Measurements from ENCODE around the gene MS4A6E.

Gene MS4A6E

DNA sequence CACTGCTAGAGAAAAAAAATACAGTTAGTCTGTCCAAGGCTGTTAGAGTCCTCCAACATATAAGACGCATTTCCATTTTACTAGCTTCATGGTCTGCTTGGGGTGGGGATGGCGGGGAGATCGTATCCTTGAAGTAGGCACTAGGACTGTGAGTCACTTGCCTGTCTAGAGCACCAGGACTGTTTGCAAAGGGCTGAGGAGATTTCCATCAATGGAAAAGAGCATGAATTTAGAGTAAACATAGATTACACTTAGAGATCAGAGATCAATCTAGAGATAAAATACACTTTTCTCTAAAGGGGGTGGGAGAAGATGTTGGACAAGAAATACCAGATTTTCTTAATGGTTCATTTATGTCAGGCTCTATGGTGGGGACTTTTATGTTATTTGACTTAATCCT is 49.5 kb downstream of the MS4A6E start:
- no peak for DNase-seq

DNA sequence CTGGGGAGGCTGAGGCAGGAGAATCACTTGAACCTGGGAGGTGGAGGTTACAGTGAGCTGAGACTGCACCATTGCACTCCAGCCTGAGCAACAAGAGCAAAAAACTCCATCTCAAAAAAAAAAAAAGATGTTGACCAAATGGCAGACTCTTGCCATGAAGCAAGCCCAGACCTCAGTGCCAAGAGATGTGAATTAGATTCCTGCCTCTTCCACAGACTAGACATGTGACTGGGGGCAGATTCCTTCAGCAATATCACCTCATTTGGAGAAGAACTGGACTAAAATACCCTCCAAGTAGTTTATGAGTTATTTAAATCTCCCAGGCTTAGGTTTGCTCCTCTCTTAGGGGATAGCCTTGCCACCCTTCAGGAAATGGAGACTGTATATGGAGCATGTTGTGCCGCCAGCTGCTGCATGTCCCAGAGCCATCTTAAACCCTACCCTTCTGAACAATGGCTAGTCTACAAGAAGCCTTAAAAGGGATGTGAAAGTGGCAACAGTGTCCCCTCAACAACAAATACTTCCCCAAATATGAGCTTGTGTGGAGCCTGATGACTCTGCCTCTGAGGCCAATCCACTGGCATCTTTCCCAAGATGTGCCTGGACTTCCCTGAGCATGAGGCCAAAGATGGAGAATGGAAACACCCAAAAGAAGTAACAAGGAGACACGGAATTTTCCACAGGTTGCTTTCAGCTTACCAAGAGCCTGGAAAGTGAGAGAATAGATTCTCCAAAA is 50.5 kb downstream of the MS4A6E start:
- DNase-seq: no peak

DNA sequence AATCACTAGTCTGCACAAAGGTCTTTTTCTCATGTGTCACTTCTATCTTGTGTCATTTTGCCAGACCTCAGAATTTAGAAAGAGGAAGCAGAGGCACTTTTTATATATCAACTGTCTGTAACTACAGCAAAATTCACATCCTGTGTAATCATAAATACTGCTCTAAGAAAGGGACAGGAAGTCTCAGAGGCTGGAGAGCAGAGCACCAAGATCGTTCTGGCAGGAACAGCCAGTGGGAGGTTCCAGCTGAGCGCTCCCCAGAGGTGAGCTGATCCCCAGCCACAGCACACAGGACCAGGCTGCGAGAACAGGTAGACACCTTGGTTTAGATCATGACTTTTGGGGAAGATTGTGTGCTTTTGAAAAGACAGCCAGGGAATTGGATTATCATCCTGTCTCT is 51.3 kb downstream of the MS4A6E start, which contains the start of gene MS4A7:
TSS of gene MS4A7 (plus strand) at position 179 of the 400 bp plus-strand sequence. CDS start 4,610 bp downstream, outside the sequence.
- no peak for DNase-seq

DNA sequence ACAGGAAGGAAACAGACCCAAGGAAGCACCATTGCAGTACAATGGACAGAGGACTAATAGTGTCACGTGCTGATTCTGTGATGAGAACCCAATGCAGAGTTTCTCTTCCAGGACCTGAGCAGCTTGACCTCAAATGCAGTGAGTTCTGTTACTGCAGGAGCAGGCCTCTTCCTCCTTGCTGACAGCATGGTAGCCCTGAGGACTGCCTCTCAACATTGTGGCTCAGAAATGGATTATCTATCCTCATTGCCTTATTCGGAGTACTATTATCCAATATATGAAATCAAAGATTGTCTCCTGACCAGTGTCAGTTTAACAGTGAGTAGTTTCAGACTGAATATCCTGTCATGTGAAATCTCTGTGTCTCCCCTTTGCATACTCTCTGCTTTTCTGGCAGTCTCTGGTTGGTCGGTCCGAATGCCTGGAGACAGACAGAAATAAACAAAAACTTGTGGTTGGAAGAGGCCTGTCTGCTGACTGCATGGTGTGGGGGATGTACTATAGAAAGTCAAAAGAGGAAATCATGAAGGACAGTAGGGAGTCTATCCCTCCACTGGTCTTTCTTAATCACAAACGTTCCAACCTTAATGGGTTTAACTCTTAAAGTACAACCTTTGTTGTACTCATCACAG is 62.3 kb downstream of the MS4A6E start:
- no peak for DNase-seq

- no peak for DNase-seq
These were observed 63.4 kb downstream of the MS4A6E start for GRCh38 chr11:60390419-60390818.

Data from fibroblast of skin of abdomen (primary cell).